GM12878 (cell line): ENCODE data around the gene KCNH6. TPM values are rescaled to one million over a fixed set of nuclear protein-coding genes. Genes with fewer than 3 reads are reported as not detected.

Source experiments
- BHLHE40 ChIP-seq, 2 experiments: fragments of 450-650 bp in 1 of 2; IDR thresholded peaks; 2 replicates each; pipeline ENCODE4 v1.6.1; 2011 to 2017; ENCODE audit warnings: low read depth in 2 of 2, borderline replicate concordance in 1 of 2, improper control_type of control experiment in 1 of 2, low read length in 1 of 2, mild to moderate bottlenecking in 1 of 2
- IKZF2 ChIP-seq, 2 experiments: fragments of 450-650 bp; IDR thresholded peaks; 2 replicates each; pipeline ENCODE4 v1.6.1; 2017; ENCODE audit warnings: mild to moderate bottlenecking in 2 of 2, moderate library complexity in 2 of 2
- JUND ChIP-seq: IDR thresholded peaks from 2 replicates; pipeline ENCODE4 v1.6.1; 2012; ENCODE audit warnings: low read depth, mild to moderate bottlenecking, low read length, improper control_type of control experiment, moderate library complexity
- NR2C2 ChIP-seq: IDR thresholded peaks from 2 replicates; pipeline ENCODE4 v1.6.1; 2011; ENCODE audit warnings: borderline replicate concordance, low read depth; ENCODE audit not compliant: control insufficient read depth, insufficient read length
- PAX8 ChIP-seq: fragments of 450-650 bp; IDR thresholded peaks from 2 replicates; pipeline ENCODE4 v1.6.1; 2017; ENCODE audit warnings: mild to moderate bottlenecking, moderate library complexity
- PKNOX1 ChIP-seq: fragments of 450-650 bp; IDR thresholded peaks from 2 replicates; pipeline ENCODE4 v1.6.1; 2016; ENCODE audit warnings: mild to moderate bottlenecking
- SRF ChIP-seq, 2 experiments: IDR thresholded peaks; 2 replicates each; pipeline ENCODE4 v1.6.1; 2011; ENCODE audit warnings: low read depth in 2 of 2, low read length in 2 of 2, mild to moderate bottlenecking in 1 of 2, moderate library complexity in 1 of 2
- ZBTB4 ChIP-seq: fragments of 450-650 bp; formaldehyde crosslinking; IDR thresholded peaks from 2 replicates; pipeline ENCODE4 v1.4.0; 2022; ENCODE audit warnings: mild to moderate bottlenecking, moderate library complexity
- ZNF217 ChIP-seq: fragments of 450-650 bp; IDR thresholded peaks from 2 replicates; pipeline ENCODE4 v1.6.1; 2017; ENCODE audit warnings: antibody characterized with exemption, mild to moderate bottlenecking
- ZSCAN29 ChIP-seq: fragments of 450-650 bp; IDR thresholded peaks from 2 replicates; pipeline ENCODE4 v1.6.1; 2017; ENCODE audit warnings: mild to moderate bottlenecking, moderate library complexity
- polyA plus RNA-seq, 11 experiments: library from polyadenylated mRNA; depleted of rRNA in 4 of 11; unstranded in 6 of 11; stranded (reverse) in 5 of 11; fragments of >200 nt; fragmentation: Nextera tagmentation in 4 of 11; fragmentation: Illumina TruSeq in 1 of 11; extraction: Ambion mirVana in 4 of 11; extraction: Trizol in 1 of 11; gene quantifications; 1 replicate in 1 of 11; 2 replicates in 10 of 11; pipeline versions ENCODE4 v1.2.1 to v1.2.3, GENCODE V29; 2011 to 2016; ENCODE audit warnings: inconsistent platforms in 2 of 11, missing spikeins in 2 of 11, low read depth in 1 of 11
- total RNA-seq, 4 experiments: library from RNA; depleted of rRNA in 3 of 4; stranded (reverse); fragments of >200 nt in 3 of 4; fragmentation: Illumina TruSeq in 1 of 4; extraction: Trizol in 1 of 4; gene quantifications; 2 replicates each; pipeline versions ENCODE4 v1.2.1 to v1.2.3, GENCODE V29; 2013 to 2021

Gene KCNH6
- total and polyA plus RNA-seq, 10 of the 15 experiments (the other 5 are each of a cell fraction or from before 2014, with no cell fraction given): not detected

GRCh38 chr17:63476459-63476853 lies 46.7 kb upstream of the KCNH6 start (continued):
- no peak for TF ChIP-seq ZBTB4 (CRISPR knock-in tag)
- no peak for TF ChIP-seq ZNF217
- TF ChIP-seq SRF (IDR thresholded peaks at IDR 0.05; ENCODE audit: low read depth in 2 of 2, low read length in 2 of 2): no peak
- TF ChIP-seq IKZF2 (IDR thresholded peaks at IDR 0.05): no peak
- TF ChIP-seq PKNOX1: no peak
- no peak for TF ChIP-seq BHLHE40 (IDR thresholded peaks at IDR 0.05; ENCODE audit: borderline replicate concordance in 1 of 2, low read depth in 2 of 2, low read length in 1 of 2)
- TF ChIP-seq JUND: no peak
- no peak for TF ChIP-seq PAX8
- no peak for TF ChIP-seq ZSCAN29
- no peak for TF ChIP-seq NR2C2
